Fibroblast of skin of abdomen (primary cell): ENCODE data around the gene SLC38A10.
"Not testable (repeated sequence)": the region's sequence is repeated elsewhere in the genome, so short reads cannot be mapped to it uniquely, and the experiment has no call there.

ENCODE experiments used
- DNase-seq: peaks from one replicate; pipeline ENCODE4 v3.0.0-alpha.2; 2013

SLC38A10 gene

GRCh38 chr17:81310949-81311550 is 15.9 kb upstream of the SLC38A10 start:
- DNase-seq: no peak

- DNase-seq: no peak
Observed at GRCh38 chr17:81309859-81310839, 15.0 kb upstream of the SLC38A10 start.

GRCh38 chr17:81309140-81309858 is 14.2 kb upstream of the SLC38A10 start:
- DNase-seq: peak; percentile 42

- DNase-seq: not testable (repeated sequence)
Observed at GRCh38 chr17:81308784-81309139, 13.7 kb upstream of the SLC38A10 start.

GRCh38 chr17:81307636-81308560 is 12.8 kb upstream of the SLC38A10 start:
- DNase-seq: no peak

- no peak for DNase-seq
Observed at GRCh38 chr17:81306898-81307510, 11.9 kb upstream of the SLC38A10 start.

GRCh38 chr17:81306491-81306890 is 11.4 kb upstream of the SLC38A10 start:
- DNase-seq: no peak

- no peak for DNase-seq
Observed at GRCh38 chr17:81305051-81305630, 10.0 kb upstream of the SLC38A10 start.

GRCh38 chr17:81304196-81305015 is 9.3 kb upstream of the SLC38A10 start:
- no peak for DNase-seq

- no peak for DNase-seq
Observed at GRCh38 chr17:81303385-81303784, 8.3 kb upstream of the SLC38A10 start.

GRCh38 chr17:81302861-81303333 is 7.8 kb upstream of the SLC38A10 start:
- no peak for DNase-seq

- DNase-seq: no peak
Observed at GRCh38 chr17:81302324-81302723, 7.2 kb upstream of the SLC38A10 start.

- no peak for DNase-seq
Observed at GRCh38 chr17:81301195-81302144, 6.4 kb upstream of the SLC38A10 start.

GRCh38 chr17:81300586-81301155 is 5.6 kb upstream of the SLC38A10 start:
- DNase-seq: no peak

GRCh38 chr17:81299846-81300585 is 4.9 kb upstream of the SLC38A10 start:
- no peak for DNase-seq

- no peak for DNase-seq
Observed at GRCh38 chr17:81298991-81299738, 4.1 kb upstream of the SLC38A10 start.

- DNase-seq: no peak
Observed at GRCh38 chr17:81298325-81298990, 3.4 kb upstream of the SLC38A10 start.
